DOHH2 (cell line): ENCODE measurements around the gene MRPS31.
"Not testable (repeated sequence)": the region's sequence is repeated elsewhere in the genome, so short reads cannot be mapped to it uniquely, and the experiment has no call there.

Source experiments
- H3F3A ChIP-seq: fragments of 200-600 bp; sonication (generic), shearing (Covaris generic); 2 replicates; pipeline ENCODE4 v1.6.0; 2016; ENCODE audit warnings: antibody characterized with exemption, mild to moderate bottlenecking; ENCODE audit not compliant: control insufficient read depth, insufficient read depth
- H3K27ac ChIP-seq: fragments of 200-600 bp; sonication (generic); 2 replicates; pipeline ENCODE4 v1.5.1; 2014; ENCODE audit warnings: low read depth, mild to moderate bottlenecking, low read length, moderate library complexity
- H3K27me3 ChIP-seq: fragments of 200-600 bp; sonication (generic); 2 replicates; pipeline ENCODE4 v1.6.1; 2014; ENCODE audit warnings: mild to moderate bottlenecking, low read length, mixed read lengths; ENCODE audit not compliant: control insufficient read depth
- H3K36me3 ChIP-seq: fragments of 200-600 bp; sonication (generic); 2 replicates; pipeline ENCODE4 v1.6.1; 2014; ENCODE audit warnings: mild to moderate bottlenecking, low read length, moderate library complexity, mixed read lengths; ENCODE audit not compliant: control insufficient read depth
- H3K4me1 ChIP-seq: fragments of 200-600 bp; sonication (generic); 2 replicates; pipeline ENCODE4 v1.6.1; 2014; ENCODE audit warnings: mild to moderate bottlenecking, low read length, mixed read lengths; ENCODE audit not compliant: control insufficient read depth
- H3K4me2 ChIP-seq: fragments of 200-600 bp; sonication (generic); 2 replicates; pipeline ENCODE4 v1.6.0; 2014; ENCODE audit warnings: mild to moderate bottlenecking, low read length, moderate library complexity
- H3K4me3 ChIP-seq: fragments of 200-600 bp; sonication (generic); 2 replicates; pipeline ENCODE4 v1.5.1; 2014; ENCODE audit warnings: mild to moderate bottlenecking, low read length, mixed read lengths
- H3K79me2 ChIP-seq: fragments of 200-600 bp; sonication (generic); 2 replicates; pipeline ENCODE4 v1.6.1; 2014; ENCODE audit warnings: mild to moderate bottlenecking, low read length, mixed read lengths; ENCODE audit not compliant: control insufficient read depth
- H3K9me2 ChIP-seq: fragments of 200-600 bp; sonication (generic); replicated peaks from 2 replicates; pipeline ENCODE4 v1.6.1; 2014; ENCODE audit warnings: mild to moderate bottlenecking, low read length, mixed read lengths; ENCODE audit not compliant: control insufficient read depth
- H3K9me3 ChIP-seq: fragments of 200-600 bp; sonication (generic); 2 replicates; pipeline ENCODE4 v1.6.1; 2014; ENCODE audit warnings: antibody characterized with exemption, low read length, mixed read lengths; ENCODE audit not compliant: control insufficient read depth, insufficient read depth
- H4K20me1 ChIP-seq: fragments of 200-600 bp; sonication (generic); 2 replicates; pipeline ENCODE4 v1.6.0; 2014; ENCODE audit warnings: low read depth, mild to moderate bottlenecking, antibody characterized with exemption, low read length, moderate library complexity; ENCODE audit not compliant: control insufficient read depth, insufficient read depth
- EZH2phosphoT487 ChIP-seq: fragments of 200-600 bp; sonication (generic); IDR thresholded peaks from 2 replicates; pipeline ENCODE4 v1.6.1; 2017; ENCODE audit warnings: borderline replicate concordance, mild to moderate bottlenecking, antibody characterized with exemption, low read length, moderate library complexity, mixed read lengths
- TF ChIP-seq, protein P1 (sequence below): fragments of 200-600 bp; sonication (generic); IDR thresholded peaks from one replicate; pipeline ENCODE4 v1.5.1; 2014; ENCODE audit warnings: antibody characterized with exemption, mild to moderate bottlenecking, low read depth, low read length; ENCODE audit not compliant: poor library complexity, severe bottlenecking

The MRPS31 gene

DNA sequence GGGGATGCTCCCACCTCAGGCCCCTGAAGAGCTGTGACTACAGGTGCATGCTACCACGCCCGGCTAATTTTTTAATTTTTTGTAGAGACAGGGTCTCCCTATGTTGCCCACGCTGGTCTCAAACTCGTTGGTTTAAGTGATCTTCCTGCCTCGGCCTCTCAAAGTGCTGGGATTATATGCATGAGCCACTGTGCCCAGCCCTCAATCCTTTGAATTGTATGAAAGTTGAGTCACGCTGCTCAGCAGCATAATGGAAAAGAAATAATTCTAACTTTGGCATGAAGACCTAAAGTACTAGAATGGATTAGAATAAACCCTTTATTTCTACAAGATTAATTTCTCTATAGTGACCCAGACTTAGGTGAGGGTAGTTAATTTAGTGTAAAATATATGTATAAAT lies 42.4 kb downstream of the MRPS31 start:
- Histone ChIP-seq H3K4me3 (no peak overlapping the region), H3K27ac (no peak overlapping the region), H3K9me2 (no peaks in the 10 kb centered on the region), H3K36me3 (peaks cover 27% of the 10 kb centered on the region), H3K27me3 (no peaks in the 10 kb centered on the region), H3K4me2 (no peak overlapping the region), H3K4me1 (no peaks in the 10 kb centered on the region), H3F3A (no peaks in the 10 kb centered on the region), H4K20me1 (no peaks in the 10 kb centered on the region), H3K9me3 (no peaks in the 10 kb centered on the region), H3K79me2 (no peaks in the 10 kb centered on the region)
- TF ChIP-seq, protein P1, sequence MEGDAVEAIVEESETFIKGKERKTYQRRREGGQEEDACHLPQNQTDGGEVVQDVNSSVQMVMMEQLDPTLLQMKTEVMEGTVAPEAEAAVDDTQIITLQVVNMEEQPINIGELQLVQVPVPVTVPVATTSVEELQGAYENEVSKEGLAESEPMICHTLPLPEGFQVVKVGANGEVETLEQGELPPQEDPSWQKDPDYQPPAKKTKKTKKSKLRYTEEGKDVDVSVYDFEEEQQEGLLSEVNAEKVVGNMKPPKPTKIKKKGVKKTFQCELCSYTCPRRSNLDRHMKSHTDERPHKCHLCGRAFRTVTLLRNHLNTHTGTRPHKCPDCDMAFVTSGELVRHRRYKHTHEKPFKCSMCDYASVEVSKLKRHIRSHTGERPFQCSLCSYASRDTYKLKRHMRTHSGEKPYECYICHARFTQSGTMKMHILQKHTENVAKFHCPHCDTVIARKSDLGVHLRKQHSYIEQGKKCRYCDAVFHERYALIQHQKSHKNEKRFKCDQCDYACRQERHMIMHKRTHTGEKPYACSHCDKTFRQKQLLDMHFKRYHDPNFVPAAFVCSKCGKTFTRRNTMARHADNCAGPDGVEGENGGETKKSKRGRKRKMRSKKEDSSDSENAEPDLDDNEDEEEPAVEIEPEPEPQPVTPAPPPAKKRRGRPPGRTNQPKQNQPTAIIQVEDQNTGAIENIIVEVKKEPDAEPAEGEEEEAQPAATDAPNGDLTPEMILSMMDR, result no peak
- no peak for TF ChIP-seq EZH2phosphoT487

DNA sequence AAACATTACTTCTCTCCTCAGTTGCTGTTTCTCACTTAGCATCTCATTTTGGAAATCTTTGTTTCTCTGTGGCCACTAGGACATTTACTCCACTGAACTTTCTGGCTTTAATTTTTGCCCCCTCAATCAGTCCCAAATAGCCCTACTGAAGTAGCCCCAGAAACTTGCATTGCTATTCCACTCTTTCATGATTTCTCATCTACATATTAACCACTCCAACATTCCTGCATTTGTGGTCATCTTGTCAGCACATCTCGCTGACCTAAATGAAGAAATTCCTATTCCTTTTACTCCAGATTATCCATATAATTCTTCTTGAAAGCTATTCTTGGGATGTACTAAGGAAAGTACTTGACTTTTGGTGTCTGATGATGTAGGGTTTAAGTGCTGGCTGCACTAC lies 56.6 kb downstream of the MRPS31 start:
- H3K4me3 ChIP-seq, H3K9me2 ChIP-seq, H3K4me1 ChIP-seq, H3K4me2 ChIP-seq, H3K9me3 ChIP-seq, H3F3A ChIP-seq, H3K27ac ChIP-seq, H3K79me2 ChIP-seq, H4K20me1 ChIP-seq, H3K27me3 ChIP-seq: not testable (repeated sequence)
- peaks cover 22% of the 10 kb centered on the region for H3K36me3 ChIP-seq

DNA sequence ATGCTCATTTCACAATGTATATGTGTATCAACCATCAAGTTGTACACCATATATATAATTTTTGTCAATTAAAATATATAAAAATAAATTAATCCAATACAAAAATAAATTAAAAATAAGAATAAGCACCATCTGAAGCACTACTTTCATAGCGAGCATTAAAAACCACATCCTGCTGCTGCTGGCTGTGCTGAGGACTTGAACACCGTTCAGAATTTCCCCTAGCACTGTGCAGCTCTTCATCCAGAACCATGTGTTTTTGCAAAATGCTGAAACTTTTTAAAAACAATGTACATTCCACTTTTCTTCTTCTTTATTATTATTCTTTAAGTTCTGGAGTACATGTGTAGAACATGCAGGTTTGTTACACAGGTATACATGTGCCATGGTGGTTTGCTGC lies 64.6 kb downstream of the MRPS31 start:
- H3K36me3 ChIP-seq, result no peaks in the 10 kb centered on the region
- H3K4me3 ChIP-seq, result peak overlapping the region; percentile 43
- peak overlapping the region; percentile 95 for H3K27ac ChIP-seq
- peaks cover 59% of the 10 kb centered on the region for H3K4me1 ChIP-seq
- peaks cover 7% of the 10 kb centered on the region for H3F3A ChIP-seq
- H4K20me1 ChIP-seq, result no peaks in the 10 kb centered on the region
- TF ChIP-seq, protein P1, result no peak
- no peak for TF ChIP-seq EZH2phosphoT487
- peak overlapping the region; percentile 72 for H3K4me2 ChIP-seq
- H3K27me3 ChIP-seq, result no peaks in the 10 kb centered on the region
- H3K9me3 ChIP-seq, result peaks cover 5% of the 10 kb centered on the region; the same call in 1 of the 2 replicates
- H3K9me2 ChIP-seq, result no peaks in the 10 kb centered on the region
- no peaks in the 10 kb centered on the region for H3K79me2 ChIP-seq

DNA sequence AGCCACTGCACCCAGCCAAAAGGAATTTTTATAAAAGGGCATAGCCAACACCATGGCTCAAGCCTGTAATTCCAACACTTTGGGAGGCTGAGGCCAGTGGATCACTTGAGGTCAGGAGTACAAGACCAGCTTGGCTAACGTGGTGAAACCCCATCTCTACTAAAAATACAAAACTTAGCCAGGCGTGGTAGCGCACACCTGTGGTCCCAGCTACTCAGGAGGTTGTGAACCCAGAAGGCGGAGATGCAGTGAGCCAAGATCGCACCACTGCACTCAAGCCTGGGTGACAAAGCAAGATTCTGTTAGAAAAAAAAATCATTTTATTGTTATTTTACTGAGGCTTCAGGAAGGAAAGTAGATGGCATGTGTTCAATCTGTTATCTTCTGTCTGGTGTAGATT lies 73.3 kb downstream of the MRPS31 start:
- H3F3A ChIP-seq, result peaks cover 43% of the 10 kb centered on the region
- H3K4me3 ChIP-seq, result peak overlapping the region; percentile 71
- peaks cover 86% of the 10 kb centered on the region for H3K4me1 ChIP-seq
- no peaks in the 10 kb centered on the region for H4K20me1 ChIP-seq
- H3K4me2 ChIP-seq, result peak overlapping the region; percentile 71
- no peaks in the 10 kb centered on the region for H3K9me3 ChIP-seq
- peak overlapping the region; percentile 98 for H3K27ac ChIP-seq
- H3K36me3 ChIP-seq, result no peaks in the 10 kb centered on the region
- no peaks in the 10 kb centered on the region for H3K9me2 ChIP-seq
- TF ChIP-seq, protein P1, result no peak
- TF ChIP-seq EZH2phosphoT487, result no peak
- H3K27me3 ChIP-seq, result no peaks in the 10 kb centered on the region
- H3K79me2 ChIP-seq, result peaks cover 5% of the 10 kb centered on the region; the same call in 1 of the 2 replicates
